AG10803 (cell line): ENCODE data around the gene AZI2.

ENCODE experiments used
- DNase-seq: peaks from one replicate; pipeline ENCODE4 v3.0.0; 2010; ENCODE audit warnings: low read depth
- H3K4me3 ChIP-seq: 2 replicates; pipeline ENCODE4 v1.5.1; 2011; ENCODE audit warnings: mild to moderate bottlenecking, low read length, control low read depth
- CTCF ChIP-seq: conservative IDR thresholded peaks from 2 replicates; pipeline ENCODE4 v1.5.1; 2011; ENCODE audit warnings: mild to moderate bottlenecking, low read length, control low read depth, inconsistent platforms

Gene AZI2, protein sequence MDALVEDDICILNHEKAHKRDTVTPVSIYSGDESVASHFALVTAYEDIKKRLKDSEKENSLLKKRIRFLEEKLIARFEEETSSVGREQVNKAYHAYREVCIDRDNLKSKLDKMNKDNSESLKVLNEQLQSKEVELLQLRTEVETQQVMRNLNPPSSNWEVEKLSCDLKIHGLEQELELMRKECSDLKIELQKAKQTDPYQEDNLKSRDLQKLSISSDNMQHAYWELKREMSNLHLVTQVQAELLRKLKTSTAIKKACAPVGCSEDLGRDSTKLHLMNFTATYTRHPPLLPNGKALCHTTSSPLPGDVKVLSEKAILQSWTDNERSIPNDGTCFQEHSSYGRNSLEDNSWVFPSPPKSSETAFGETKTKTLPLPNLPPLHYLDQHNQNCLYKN

DNA sequence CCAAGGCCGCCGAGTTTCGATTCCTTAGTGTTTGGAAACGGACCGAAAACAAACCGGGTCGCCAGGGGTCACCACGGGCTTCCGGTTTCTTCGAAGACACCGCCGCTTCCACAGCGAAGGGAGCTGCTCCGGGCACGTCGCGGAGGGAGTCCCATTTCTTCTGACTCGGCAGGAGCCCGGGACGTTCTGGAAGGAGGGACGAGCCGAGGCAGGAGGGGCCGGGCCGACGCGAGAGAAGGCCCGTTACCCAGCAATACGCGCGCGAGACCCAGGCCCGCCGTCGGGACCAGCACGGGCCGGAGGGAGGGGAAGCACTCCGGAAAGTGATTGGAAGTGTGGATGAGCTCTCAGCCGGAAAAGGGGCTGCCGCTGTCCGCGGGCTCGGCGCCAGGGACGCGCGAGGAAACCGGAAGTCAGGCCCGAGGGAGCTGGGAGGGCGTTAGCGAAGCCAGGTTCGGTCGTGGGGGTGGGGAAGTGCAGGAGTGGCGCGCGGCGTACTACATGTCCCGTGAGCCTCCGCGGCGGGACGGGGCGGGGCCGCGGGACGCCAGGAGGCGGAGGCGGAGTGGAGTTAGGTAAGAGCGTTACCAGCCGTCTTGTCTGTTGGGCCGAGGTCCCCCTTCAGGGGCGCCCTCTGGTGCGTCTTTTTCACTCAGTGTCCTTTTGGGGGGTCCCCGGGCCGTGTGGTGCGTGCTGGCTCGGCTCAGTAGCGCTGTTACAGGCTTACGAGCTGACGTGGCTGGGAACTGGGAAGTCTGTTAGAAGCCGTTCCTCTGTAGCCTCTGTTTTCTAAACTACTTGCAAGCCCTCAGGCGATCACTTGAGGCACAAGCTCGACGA lies at the start of gene AZI2, which contains the start of gene ZCWPW2:
AZI2 (minus strand) TSS at position 196 of the 840 bp plus-strand sequence. CDS start 8,207 bp downstream, outside the sequence.
ZCWPW2 (plus strand) TSS at position 93 of the 840 bp plus-strand sequence. CDS start 64,348 bp downstream, outside the sequence.
- H3K4me3 ChIP-seq: peak within 1 kb of the TSS; percentile 87
- peak; percentile 21 for TF ChIP-seq CTCF

GRCh38 chr3:28388978-28389377 lies 40.4 kb upstream of the AZI2 start:
- no peak overlapping the region for H3K4me3 ChIP-seq
- DNase-seq: no peak
- no peak for TF ChIP-seq CTCF

More for the DNA sequence above, at the start of gene AZI2, which contains the start of gene ZCWPW2:
- DNase-seq: peak; percentile 95

- DNase-seq: no peak
- no peak overlapping the region for H3K4me3 ChIP-seq
- TF ChIP-seq CTCF: no peak
Measured at GRCh38 chr3:28386049-28386448, 37.4 kb upstream of the AZI2 start.

DNA sequence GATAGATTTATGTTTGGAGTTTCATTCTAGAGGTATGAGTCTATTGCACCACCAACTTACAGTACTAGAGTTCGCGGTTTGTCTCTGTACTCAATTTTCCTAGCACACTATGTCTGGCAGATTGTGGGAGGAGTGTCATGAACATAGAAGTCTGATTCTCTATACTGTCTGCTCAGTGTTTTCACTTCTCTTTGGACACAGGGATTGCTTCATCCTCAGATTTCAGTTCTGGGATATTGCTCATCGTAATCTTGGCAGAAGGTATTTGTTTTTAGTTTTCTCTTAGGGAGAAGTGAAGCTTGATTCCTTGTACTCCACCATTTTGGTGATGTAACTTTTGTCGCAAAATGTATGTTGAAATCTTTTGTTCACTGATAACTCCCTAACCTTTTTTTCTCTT lies 27.8 kb upstream of the AZI2 start:
- TF ChIP-seq CTCF: no peak
- DNase-seq: peak; percentile 39
- H3K4me3 ChIP-seq: no peak overlapping the region

DNA sequence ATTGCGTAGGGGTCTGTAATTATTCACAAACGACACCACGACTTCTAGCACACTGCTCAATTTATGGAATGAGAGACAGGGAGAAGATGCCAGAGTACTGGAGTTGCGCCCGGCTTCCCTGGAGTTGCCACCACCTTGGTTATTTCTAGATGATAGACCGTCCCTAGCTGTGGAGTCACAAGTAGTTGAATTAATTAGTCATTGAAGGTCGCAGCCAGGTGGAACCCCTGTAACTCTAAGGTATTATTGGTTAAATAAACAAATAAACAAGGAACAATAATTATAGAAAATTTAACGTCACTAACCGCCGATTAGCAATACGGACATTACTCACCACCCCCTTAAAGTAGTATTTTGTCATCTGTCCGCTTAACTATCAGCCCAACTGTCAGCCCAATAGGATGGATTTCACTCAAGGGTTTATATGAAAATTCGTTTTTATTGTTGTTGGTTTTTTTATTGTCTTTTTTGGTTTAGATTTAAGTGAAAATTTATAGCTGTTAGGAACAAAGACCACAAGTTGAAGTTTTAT lies 911 bp upstream of the AZI2 start:
- TF ChIP-seq CTCF: no peak
- no peak for DNase-seq
- H3K4me3 ChIP-seq: peak overlapping the region; percentile 87

DNA sequence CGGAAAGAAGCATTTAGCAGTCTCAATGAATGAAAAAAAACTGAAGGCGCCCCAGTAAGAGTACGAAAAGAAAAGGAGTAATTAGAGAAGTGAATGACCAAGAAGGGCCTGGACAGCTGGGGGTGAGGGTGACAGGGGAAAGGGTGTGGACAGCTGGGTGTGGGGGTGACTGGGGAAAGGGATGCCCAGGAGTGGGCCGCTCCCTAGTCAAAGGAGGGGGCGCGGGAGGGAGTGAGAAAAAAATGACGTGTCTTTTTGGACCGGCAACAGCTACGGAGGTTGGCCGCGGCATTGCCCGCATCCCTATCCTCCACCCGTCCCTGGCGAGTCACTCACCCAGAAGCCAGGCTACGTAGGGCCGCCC lies 377 bp downstream of the AZI2 start:
- no peak for TF ChIP-seq CTCF
- peak; percentile 97 for DNase-seq
- H3K4me3 ChIP-seq: peak overlapping the region; percentile 87
